ENCODE results near the gene PSPC1.

PSPC1 gene

GRCh38 chr13:19673473-19674430 is 109.0 kb downstream of the PSPC1 start:
- DNase-seq (ENCODE audit: low spot score), result no peak

DNA sequence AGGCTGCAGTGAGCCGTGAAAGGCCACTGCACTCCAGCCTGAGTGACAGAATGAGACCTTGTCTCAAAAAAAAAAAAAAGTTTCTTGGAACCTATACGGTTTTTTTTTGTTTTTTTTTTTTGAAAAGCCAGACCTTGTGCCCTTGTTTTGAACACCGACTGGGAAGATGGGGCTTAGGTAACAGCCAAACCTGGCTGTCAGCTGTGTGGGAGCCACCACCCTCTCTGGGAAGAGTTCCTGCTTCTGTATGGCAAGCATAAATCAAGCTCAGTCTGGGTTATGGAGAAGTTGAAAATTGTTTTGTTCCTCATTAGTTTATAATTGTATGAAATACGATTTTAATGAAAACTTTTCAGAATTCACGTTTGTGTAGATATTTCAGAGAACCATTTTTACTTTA is 109.8 kb downstream of the PSPC1 start:
- no peak for DNase-seq (ENCODE audit: low spot score)

GRCh38 chr13:19670147-19670546 is 112.6 kb downstream of the PSPC1 start:
- DNase-seq (ENCODE audit: low spot score), result no peak

DNA sequence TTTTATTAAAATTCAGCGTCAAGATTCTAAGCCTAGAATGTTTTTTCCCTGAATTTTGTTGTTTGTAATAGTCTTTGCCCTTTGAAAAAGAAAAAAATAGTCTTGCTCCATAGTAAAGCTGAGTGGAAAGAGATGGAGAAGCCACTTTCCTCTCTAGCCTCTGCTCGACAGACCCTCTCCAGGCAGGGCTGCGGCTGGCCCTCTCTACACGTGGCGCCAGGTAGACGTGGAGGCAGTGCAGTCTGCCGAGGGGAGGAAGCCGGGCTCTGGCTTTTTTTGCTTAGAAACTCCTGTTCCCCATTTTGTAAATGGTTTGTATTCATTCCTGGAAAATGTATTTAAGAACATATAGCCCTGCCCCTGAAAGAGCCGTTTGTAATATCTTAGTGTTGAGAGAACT is 114.0 kb downstream of the PSPC1 start:
- DNase-seq (ENCODE audit: low spot score), result no peak

- no peak for DNase-seq (ENCODE audit: low spot score)
Observed at GRCh38 chr13:19665427-19665859, 117.3 kb downstream of the PSPC1 start.

GRCh38 chr13:19664481-19665230 is 118.1 kb downstream of the PSPC1 start:
- no peak for DNase-seq (ENCODE audit: low spot score)

GRCh38 chr13:19663416-19663979 is 119.2 kb downstream of the PSPC1 start:
- no peak for DNase-seq (ENCODE audit: low spot score)

GRCh38 chr13:19661561-19661960 is 121.2 kb downstream of the PSPC1 start:
- no peak for DNase-seq (ENCODE audit: low spot score)

- DNase-seq (ENCODE audit: low spot score), result no peak
Observed at GRCh38 chr13:19661126-19661525, 121.6 kb downstream of the PSPC1 start.

DNA sequence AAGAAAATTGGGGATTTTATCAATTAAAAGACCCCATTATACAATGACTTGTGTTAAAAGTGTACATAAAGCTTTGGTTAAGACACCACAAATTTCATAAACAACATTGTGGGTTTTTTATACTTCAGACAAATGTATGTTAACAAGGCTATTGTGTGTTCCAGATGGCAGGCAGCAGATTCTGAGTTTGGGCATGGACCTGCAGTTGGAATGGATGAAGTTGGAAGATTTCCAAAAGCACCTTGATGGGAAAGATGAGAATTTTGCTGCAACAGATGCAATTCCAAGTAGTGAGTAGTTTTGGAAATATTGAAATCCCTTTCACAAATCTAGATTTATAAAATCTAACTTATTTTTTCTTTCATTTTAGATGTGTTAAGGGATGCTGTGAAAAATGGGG is 123.9 kb downstream of the PSPC1 start:
- DNase-seq (ENCODE audit: low spot score), result no peak

DNA sequence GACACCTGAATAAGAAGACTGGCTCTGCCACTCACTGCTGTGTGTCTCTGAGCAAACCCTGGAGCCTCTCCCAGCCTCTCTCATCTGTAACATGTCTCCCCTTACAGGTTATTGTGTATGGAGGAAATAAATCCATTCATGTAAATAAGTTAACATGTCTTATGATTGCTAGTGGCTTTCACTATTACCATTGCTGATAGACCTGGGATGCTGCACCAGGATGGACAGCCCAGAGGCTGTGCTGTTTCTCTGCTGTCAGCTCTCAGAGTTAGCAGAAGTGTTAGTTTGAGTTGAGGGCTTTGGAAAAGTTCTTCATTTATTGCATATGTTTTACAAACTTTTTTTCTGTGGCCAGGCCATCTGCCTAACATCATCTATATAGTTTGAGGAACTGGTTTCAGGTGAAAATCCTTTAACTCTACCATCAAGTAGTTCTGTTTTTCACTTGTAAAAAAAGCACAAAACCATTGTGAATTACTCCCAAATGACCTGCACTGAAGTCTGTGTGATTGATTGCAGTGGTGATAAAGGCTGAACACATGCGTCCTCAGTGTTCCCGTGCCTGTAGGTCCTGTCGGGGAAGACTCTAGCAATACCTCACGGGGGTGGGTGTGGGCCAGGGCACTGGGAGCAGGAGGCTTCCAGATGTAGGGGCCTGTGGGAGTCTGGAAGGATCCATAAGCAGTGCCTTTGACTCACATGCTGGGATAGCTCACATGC is 124.7 kb downstream of the PSPC1 start:
- DNase-seq (ENCODE audit: low spot score), result no peak
